HG03095 (cell line): ENCODE measurements around the gene APBB1IP.
"Not testable (repeated sequence)": the region's sequence is repeated elsewhere in the genome, so short reads cannot be mapped to it uniquely, and the experiment has no call there.

Experiments used
- ATAC-seq: cut with Tn5 transposase; IDR thresholded peaks from one replicate; pipeline ENCODE4 v1.9.1; 2021; ENCODE audit warnings: moderate library complexity; ENCODE audit not compliant: unreplicated experiment

APBB1IP gene

DNA sequence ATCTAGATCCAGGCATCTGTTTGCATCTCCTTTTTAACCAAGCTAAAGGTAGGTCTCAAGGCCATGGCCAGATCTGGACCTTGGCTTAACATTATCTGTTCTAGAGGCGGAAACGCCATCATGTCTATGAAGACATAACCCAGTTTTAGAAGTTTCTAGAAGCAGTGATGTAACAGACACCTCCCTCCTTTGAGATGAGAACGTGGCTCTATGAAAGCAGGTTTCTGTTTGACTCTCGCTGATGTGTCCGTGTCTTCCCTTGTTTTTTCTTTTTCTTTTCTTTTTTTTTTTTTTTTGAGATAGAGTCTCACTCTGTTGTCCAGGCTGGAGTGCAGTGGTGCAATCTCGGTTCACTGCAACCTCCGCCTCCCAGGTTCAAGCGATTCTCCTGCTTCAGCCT lies 36.7 kb downstream of the APBB1IP start:
- ATAC-seq: not testable (repeated sequence)

GRCh38 chr10:26475386-26475785 lies 37.2 kb downstream of the APBB1IP start:
- ATAC-seq: no peak

GRCh38 chr10:26477501-26477900 lies 39.4 kb downstream of the APBB1IP start:
- no peak for ATAC-seq

- ATAC-seq: no peak
Measured at GRCh38 chr10:26478061-26478460, 39.9 kb downstream of the APBB1IP start.

DNA sequence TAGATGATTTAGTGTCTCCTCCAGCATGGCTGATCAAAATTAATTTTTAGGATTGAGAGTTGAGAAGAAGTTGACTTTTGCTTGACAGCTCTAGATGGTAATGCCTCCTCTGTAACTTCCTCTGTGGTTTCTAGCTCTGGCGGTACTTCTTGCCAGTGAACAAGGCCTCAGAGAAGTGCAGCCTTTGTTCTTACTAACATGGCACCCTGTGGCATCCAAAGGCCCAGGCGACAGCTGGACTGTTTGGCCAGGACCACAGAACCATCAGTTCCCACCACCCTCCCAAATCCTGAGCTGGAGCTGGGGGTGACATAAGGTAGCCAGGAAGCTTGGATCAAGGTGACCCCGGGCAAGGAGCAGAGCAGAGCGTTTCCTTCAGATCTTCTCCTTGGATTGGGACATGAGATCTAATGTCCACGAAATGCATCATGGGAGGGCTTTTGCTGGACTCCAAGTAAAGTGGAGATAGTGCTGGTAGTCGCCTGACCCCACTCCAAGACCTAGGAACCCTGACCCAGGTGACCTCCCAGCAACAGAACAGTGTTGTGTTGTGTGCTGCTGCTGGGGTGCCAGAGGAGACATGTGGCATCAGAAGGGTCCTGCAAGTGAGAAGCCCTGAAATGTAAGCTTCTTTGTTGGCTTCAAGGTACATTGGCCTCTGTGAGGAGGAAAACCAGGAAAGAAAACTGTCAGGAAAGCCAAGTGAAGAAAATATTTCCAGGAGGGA lies 41.8 kb downstream of the APBB1IP start:
- ATAC-seq: no peak

- ATAC-seq: no peak
Measured at GRCh38 chr10:26481315-26481692, 43.2 kb downstream of the APBB1IP start.

GRCh38 chr10:26481914-26482550 lies 43.9 kb downstream of the APBB1IP start:
- ATAC-seq: peak; percentile 42

DNA sequence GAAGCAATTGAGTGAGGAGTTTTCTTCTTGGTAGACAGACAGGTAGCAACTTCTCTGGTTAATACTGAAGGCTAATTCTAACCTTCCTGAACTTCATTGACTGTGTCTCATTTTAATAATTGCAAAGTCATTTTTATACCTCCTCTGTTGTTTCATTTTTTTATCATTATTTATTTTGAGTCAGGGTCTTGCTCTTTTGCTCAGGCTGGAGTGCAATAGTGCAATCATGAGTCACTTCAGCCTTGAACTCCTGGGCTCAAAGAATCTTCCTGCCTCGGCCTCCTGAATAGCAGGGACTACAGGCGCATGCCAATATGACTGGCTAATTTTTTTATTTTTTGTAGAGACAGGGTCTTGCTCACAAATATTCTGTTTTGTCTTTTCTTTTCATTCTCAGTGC lies 45.4 kb downstream of the APBB1IP start:
- ATAC-seq: no peak

GRCh38 chr10:26485150-26485941 lies 47.2 kb downstream of the APBB1IP start:
- ATAC-seq: no peak

DNA sequence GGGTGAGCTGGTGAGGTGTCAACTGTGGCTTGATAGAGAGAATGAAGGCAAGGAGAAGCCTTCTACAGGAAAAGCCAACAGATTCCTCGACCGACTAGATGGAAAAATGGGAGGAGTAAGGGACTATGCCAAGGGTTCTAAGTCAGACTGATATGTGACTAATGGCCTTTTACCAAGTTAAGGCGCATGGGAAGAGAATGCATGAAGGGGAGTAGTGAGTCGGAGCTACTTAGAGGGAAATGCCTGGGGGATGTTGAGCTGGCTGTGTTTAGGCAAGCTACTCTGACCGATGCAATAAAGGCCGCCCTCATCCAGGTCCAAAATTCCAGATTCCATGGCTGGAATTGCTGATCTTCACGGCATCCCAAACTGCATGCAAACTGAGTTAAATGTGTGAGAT lies 48.2 kb downstream of the APBB1IP start:
- no peak for ATAC-seq

DNA sequence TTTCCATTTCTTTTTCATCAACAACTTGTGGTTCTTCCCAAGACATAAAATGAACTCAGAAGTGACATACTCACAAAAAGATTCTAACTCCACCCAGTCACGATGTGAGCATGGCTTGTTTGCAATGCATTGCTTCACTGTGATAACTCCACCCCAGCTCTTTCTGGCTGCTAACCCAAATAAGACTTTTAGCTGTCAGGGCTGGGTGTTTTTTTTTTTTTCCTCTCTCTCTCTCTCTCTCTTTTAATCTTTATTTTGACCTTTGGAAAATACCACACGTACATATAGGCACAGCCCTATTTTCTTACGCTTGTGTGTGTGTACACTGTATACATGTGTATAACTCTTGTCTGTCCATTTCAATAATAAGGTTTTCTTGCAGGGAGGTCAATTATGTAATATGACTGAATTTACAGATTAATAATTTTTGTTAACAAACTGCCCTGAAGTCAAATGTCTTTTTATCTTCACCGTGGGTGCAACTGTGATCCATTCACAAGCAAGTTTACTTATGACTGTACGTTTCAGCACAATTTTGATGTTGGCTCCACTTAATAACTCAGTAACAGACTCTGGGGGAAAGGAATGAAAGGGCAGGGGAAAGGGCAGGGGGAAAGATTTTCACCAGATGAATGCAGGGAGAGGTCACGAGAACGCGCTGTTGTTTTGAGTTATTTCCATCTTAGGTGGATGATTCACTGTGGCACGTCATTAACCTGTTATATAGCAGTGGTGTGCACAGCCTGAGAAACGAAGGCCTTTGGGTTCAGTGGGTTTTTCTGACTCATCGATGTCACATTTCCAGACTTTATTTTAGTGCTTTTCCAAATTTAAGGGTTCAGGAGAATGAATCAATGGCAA lies 49.1 kb downstream of the APBB1IP start:
- ATAC-seq: peak; percentile 80

- no peak for ATAC-seq
Measured at GRCh38 chr10:26488344-26488743, 50.2 kb downstream of the APBB1IP start.

GRCh38 chr10:26489081-26489480 lies 50.9 kb downstream of the APBB1IP start:
- no peak for ATAC-seq

DNA sequence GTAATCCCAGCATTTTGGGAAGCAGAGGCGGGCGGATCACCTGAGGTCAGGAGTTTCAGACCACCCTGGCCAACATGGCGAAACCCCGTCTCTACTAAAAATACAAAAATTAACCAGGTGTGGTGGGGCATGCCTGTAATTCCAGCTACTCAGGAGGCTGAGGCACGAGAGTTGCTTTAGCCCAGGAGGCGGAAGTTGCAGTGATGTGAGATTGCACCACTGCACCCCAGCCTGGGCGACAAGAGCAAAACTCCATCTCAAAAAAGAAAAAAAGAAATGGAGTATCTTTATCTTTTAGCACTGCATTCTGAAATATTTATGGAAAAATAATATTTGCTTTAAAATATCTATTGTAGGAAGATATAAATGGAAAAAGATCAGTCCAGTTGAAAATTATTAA lies 52.2 kb downstream of the APBB1IP start:
- not testable (repeated sequence) for ATAC-seq

GRCh38 chr10:26491276-26491675 lies 53.1 kb downstream of the APBB1IP start:
- no peak for ATAC-seq

DNA sequence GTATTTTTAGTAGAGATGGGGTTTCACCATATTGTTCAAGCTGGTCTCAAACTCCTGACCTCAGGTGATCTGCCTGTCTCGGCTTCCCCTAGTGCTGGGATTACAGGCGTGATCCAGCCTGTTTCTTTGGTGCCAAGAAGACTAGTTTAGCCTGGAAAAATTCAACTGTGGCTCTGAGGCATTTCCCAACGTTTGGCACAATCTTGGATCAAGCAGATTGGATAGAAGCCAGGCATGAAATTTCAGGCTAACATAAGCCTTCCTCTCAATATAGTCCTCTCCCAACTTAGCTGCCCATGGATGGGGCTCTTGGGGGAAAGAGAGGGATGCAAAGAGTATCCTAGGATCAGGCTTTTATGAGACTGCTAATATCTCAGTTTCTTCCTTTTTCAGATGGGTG lies 53.8 kb downstream of the APBB1IP start:
- no peak for ATAC-seq

GRCh38 chr10:26492725-26493124 lies 54.6 kb downstream of the APBB1IP start:
- ATAC-seq: not testable (repeated sequence)

GRCh38 chr10:26494018-26494417 lies 55.9 kb downstream of the APBB1IP start:
- ATAC-seq: no peak

- no peak for ATAC-seq
Measured at GRCh38 chr10:26499426-26499825, 61.3 kb downstream of the APBB1IP start.

DNA sequence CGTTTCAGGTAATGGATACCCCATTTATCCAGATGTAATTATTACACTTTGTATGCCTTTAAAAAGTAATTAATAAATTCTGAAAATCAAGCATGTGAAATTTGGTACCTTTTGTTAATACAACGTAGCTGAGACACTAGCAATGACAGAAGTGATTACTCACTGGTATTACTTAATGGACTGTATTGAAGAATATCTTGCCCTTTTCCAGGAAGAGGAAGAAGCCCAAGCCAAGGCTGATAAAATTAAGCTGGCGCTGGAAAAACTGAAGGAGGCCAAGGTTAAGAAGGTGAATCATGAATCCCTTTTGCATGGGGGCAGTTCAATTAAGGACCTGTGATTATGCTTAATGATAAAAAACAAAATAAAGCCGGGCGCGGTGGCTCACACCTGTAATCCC lies 64.8 kb downstream of the APBB1IP start:
- no peak for ATAC-seq

GRCh38 chr10:26503911-26504310 lies 65.8 kb downstream of the APBB1IP start:
- ATAC-seq: no peak
